ENCODE data around the gene TSKU. TPM values are rescaled to one million over a fixed set of nuclear protein-coding genes. Genes with fewer than 3 reads are reported as not detected.

The TSKU gene
- total and polyA plus RNA-seq, 5 donors from 2014 or later, result not detected

GRCh38 chr11:76769645-76770586 is 13.2 kb upstream of the TSKU start:
- Mint-ChIP-seq H3K4me1 (peaks cover 6 to 25% (median 14%) of the 10 kb centered on the region in 4 donors), H3K27me3 (peaks cover 8% of the 10 kb centered on the region), H3K4me3 (no peak overlapping the region), H3K27ac (no peak overlapping the region), H3K9me3 (peaks cover 0 to 5% (median 0%) of the 10 kb centered on the region in 7 donors), H3K36me3 (no peaks in the 10 kb centered on the region)
- Histone ChIP-seq H3K27ac (ENCODE audit: insufficient read depth, low read length, poor library complexity, severe bottlenecking) (no peak overlapping the region), H3K36me3 (ENCODE audit: control insufficient read depth, insufficient read depth, low read length) (no peaks in the 10 kb centered on the region), H3K4me3 (ENCODE audit: low read depth, low read length) (no peak overlapping the region), H3K4me1 (ENCODE audit: control insufficient read depth, insufficient read depth, low read length, poor library complexity, severe bottlenecking) (peaks cover 10% of the 10 kb centered on the region), H3K9me3 (ENCODE audit: control insufficient read depth in 2 of 2, low read length in 2 of 2) (no peaks in the 10 kb centered on the region), H3K27me3 (ENCODE audit: control insufficient read depth, insufficient read depth, low read length) (no peaks in the 10 kb centered on the region)
- ATAC-seq (ENCODE audit: low read depth in 2 of 2) (no peak), DNase-seq (no peak)

GRCh38 chr11:76770642-76771445 is 12.3 kb upstream of the TSKU start:
- Histone ChIP-seq H3K9me3 (ENCODE audit: control insufficient read depth in 2 of 2, low read length in 2 of 2) (peaks cover 0 to under 1% of the 10 kb centered on the region in 2 experiments), H3K36me3 (ENCODE audit: control insufficient read depth, insufficient read depth, low read length) (no peaks in the 10 kb centered on the region), H3K27me3 (ENCODE audit: control insufficient read depth, insufficient read depth, low read length) (no peaks in the 10 kb centered on the region), H3K27ac (ENCODE audit: insufficient read depth, low read length, poor library complexity, severe bottlenecking) (no peak overlapping the region), H3K4me3 (ENCODE audit: low read depth, low read length) (no peak overlapping the region), H3K4me1 (ENCODE audit: control insufficient read depth, insufficient read depth, low read length, poor library complexity, severe bottlenecking) (peaks cover 10% of the 10 kb centered on the region)
- Mint-ChIP-seq H3K36me3 (no peaks in the 10 kb centered on the region), H3K27ac (peak overlapping the region in 1 of 3 donors; percentile 65), H3K27me3 (peaks cover 8% of the 10 kb centered on the region), H3K4me3 (no peak overlapping the region), H3K4me1 (peaks cover 6 to 25% (median 14%) of the 10 kb centered on the region in 4 donors), H3K9me3 (peaks cover 0 to 8% (median 2%) of the 10 kb centered on the region in 7 donors)
- DNase-seq (no peak), ATAC-seq (ENCODE audit: low read depth in 2 of 2) (no peak)

DNA sequence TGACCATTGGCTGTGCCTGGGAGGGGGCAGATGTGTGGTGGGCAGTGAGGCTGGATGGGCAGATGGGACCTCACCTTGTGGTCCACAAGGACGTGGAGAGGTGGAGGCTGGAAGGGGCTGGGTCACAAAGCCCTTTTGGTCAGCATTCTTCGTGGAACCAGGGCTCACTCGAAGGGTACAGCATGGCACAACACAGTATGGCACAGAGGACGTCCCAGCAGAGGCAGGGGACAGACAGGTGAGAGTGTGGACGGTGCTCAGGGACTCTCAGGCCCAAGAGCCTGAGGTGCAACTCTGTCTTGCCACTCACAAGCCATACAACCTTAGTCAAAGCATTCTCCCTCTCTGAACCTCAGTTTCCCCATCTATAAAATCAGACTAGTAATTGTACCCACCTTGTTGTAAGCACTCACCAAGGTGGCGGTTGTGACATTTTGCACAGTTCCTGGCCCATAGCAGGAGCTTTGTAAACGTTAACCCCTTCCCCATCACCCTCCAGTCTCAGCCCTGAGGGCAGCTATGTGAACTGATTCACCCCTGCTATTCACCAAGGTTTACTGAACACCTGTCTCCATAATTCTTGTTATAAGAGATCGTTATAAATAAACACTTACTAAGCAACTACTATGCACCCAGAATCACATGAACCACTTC is 11.6 kb upstream of the TSKU start:
- Mint-ChIP-seq H3K36me3 (peaks cover under 1% of the 10 kb centered on the region), H3K4me1 (peaks cover 6 to 24% (median 14%) of the 10 kb centered on the region in 4 donors), H3K27me3 (peaks cover 11% of the 10 kb centered on the region), H3K9me3 (peaks cover 0 to 13% (median 3%) of the 10 kb centered on the region in 7 donors), H3K4me3 (no peak overlapping the region), H3K27ac (peak overlapping the region in 1 of 3 donors; percentile 65)
- Histone ChIP-seq H3K27me3 (ENCODE audit: control insufficient read depth, insufficient read depth, low read length) (peaks cover 1% of the 10 kb centered on the region), H3K4me3 (ENCODE audit: low read depth, low read length) (no peak overlapping the region), H3K4me1 (ENCODE audit: control insufficient read depth, insufficient read depth, low read length, poor library complexity, severe bottlenecking) (peaks cover 10% of the 10 kb centered on the region), H3K27ac (ENCODE audit: insufficient read depth, low read length, poor library complexity, severe bottlenecking) (no peak overlapping the region), H3K36me3 (ENCODE audit: control insufficient read depth, insufficient read depth, low read length) (no peaks in the 10 kb centered on the region), H3K9me3 (ENCODE audit: control insufficient read depth in 2 of 2, low read length in 2 of 2) (peaks cover 4 to 7% of the 10 kb centered on the region in 2 experiments)
- ATAC-seq (ENCODE audit: low read depth in 2 of 2), result no peak
- DNase-seq, result no peak

GRCh38 chr11:76772100-76772782 is 10.9 kb upstream of the TSKU start:
- Mint-ChIP-seq H3K27me3 (peaks cover 14% of the 10 kb centered on the region), H3K27ac (no peak overlapping the region), H3K4me3 (no peak overlapping the region), H3K36me3 (peaks cover 5% of the 10 kb centered on the region), H3K9me3 (peaks cover 4 to 20% (median 9%) of the 10 kb centered on the region in 7 donors), H3K4me1 (peaks cover 2 to 19% (median 12%) of the 10 kb centered on the region in 4 donors)
- Histone ChIP-seq H3K4me1 (ENCODE audit: control insufficient read depth, insufficient read depth, low read length, poor library complexity, severe bottlenecking) (peaks cover 10% of the 10 kb centered on the region), H3K36me3 (ENCODE audit: control insufficient read depth, insufficient read depth, low read length) (no peaks in the 10 kb centered on the region), H3K27ac (ENCODE audit: insufficient read depth, low read length, poor library complexity, severe bottlenecking) (no peak overlapping the region), H3K9me3 (ENCODE audit: control insufficient read depth in 2 of 2, low read length in 2 of 2) (peaks cover 11 to 13% of the 10 kb centered on the region in 2 experiments), H3K4me3 (ENCODE audit: low read depth, low read length) (no peak overlapping the region), H3K27me3 (ENCODE audit: control insufficient read depth, insufficient read depth, low read length) (peaks cover 4% of the 10 kb centered on the region)
- ATAC-seq (ENCODE audit: low read depth in 2 of 2), result no peak
- no peak for DNase-seq

DNA sequence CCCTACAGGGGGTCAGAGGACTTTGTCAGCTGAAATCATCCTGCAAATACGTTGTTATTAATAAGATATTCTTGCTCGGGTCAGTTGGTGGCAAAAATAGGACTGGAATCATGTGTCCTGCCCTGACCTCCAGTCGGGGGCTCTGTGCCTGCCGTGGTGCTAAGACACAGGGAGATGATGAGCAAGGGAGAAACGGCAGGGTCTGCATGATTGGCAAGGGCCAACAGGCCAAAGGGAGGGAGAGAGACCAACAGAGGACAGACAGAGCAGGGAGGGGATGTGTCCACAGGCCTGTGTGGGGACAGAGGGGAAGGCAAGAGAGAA is 10.4 kb upstream of the TSKU start:
- Histone ChIP-seq H3K4me3 (ENCODE audit: low read depth, low read length) (no peak overlapping the region), H3K36me3 (ENCODE audit: control insufficient read depth, insufficient read depth, low read length) (no peaks in the 10 kb centered on the region), H3K27ac (ENCODE audit: insufficient read depth, low read length, poor library complexity, severe bottlenecking) (no peak overlapping the region), H3K4me1 (ENCODE audit: control insufficient read depth, insufficient read depth, low read length, poor library complexity, severe bottlenecking) (peaks cover 10% of the 10 kb centered on the region), H3K27me3 (ENCODE audit: control insufficient read depth, insufficient read depth, low read length) (peaks cover 4% of the 10 kb centered on the region), H3K9me3 (ENCODE audit: control insufficient read depth in 2 of 2, low read length in 2 of 2) (peaks cover 14 to 16% of the 10 kb centered on the region in 2 experiments)
- peaks cover 0 to 14% (median 10%) of the 10 kb centered on the region in 4 donors for H3K4me1 Mint-ChIP-seq
- H3K27ac Mint-ChIP-seq, result no peak overlapping the region
- DNase-seq, result no peak
- H3K36me3 Mint-ChIP-seq, result peaks cover 5% of the 10 kb centered on the region
- peaks cover 4 to 25% (median 10%) of the 10 kb centered on the region in 7 donors for H3K9me3 Mint-ChIP-seq
- peaks cover 18% of the 10 kb centered on the region for H3K27me3 Mint-ChIP-seq
- no peak for ATAC-seq (ENCODE audit: low read depth in 2 of 2)
- no peak overlapping the region for H3K4me3 Mint-ChIP-seq

DNA sequence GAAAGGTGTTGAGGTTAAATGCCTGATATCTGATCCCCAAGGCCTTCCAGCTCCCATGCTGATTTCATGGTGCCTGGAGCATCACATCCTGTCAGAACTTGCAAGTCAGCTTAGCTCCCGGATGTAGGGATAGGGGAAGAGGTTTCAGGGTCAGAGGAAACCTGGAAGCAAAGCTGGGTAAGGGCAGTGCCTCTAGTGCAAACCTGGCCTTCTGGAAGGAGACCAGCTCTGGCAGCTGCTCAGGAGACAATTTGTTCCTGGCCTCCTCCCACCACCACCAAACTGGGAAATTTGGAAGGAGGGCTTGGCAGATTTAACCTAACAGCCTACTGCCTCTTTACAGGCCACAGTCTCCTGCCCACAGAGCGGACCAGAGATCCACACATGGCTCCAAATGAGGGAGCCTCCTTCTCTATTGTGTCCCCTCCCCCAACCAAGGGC is 9.2 kb upstream of the TSKU start:
- Histone ChIP-seq H3K27me3 (ENCODE audit: control insufficient read depth, insufficient read depth, low read length) (peaks cover 10% of the 10 kb centered on the region), H3K4me1 (ENCODE audit: control insufficient read depth, insufficient read depth, low read length, poor library complexity, severe bottlenecking) (no peaks in the 10 kb centered on the region), H3K36me3 (ENCODE audit: control insufficient read depth, insufficient read depth, low read length) (no peaks in the 10 kb centered on the region), H3K4me3 (ENCODE audit: low read depth, low read length) (no peak overlapping the region), H3K9me3 (ENCODE audit: control insufficient read depth in 2 of 2, low read length in 2 of 2) (peaks cover 14 to 19% of the 10 kb centered on the region in 2 experiments), H3K27ac (ENCODE audit: insufficient read depth, low read length, poor library complexity, severe bottlenecking) (no peak overlapping the region)
- Mint-ChIP-seq H3K4me1 (peaks cover 0 to 8% (median 1%) of the 10 kb centered on the region in 4 donors), H3K36me3 (peaks cover 9% of the 10 kb centered on the region), H3K9me3 (peaks cover 4 to 35% (median 10%) of the 10 kb centered on the region in 7 donors), H3K27me3 (peaks cover 26% of the 10 kb centered on the region), H3K27ac (no peak overlapping the region), H3K4me3 (no peak overlapping the region)
- DNase-seq (no peak), ATAC-seq (ENCODE audit: low read depth in 2 of 2) (no peak)

DNA sequence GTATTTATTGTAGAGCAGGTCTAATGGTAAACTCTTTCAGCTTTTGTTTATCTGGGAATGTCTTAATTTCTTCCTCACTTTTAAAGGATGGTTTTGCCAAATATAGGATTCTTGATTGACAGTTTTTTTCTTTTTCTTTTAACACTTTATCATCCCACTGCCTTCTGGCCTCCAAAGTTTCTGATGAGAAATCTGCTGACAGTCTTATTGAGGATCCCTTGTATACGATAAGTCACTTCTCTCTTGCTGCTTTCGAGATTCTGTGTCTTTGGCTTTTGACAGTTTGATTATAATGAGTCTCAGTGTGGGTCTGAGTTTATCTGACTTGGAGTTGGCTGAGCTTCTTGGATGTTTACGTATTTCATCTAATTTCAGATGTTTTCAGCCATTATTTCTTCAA is 6.7 kb upstream of the TSKU start:
- no peak overlapping the region for H3K4me3 ChIP-seq (ENCODE audit: low read depth, low read length)
- H3K9me3 ChIP-seq (ENCODE audit: control insufficient read depth in 2 of 2, low read length in 2 of 2), result peaks cover 14 to 19% of the 10 kb centered on the region in 2 experiments
- H3K27ac Mint-ChIP-seq, result no peak overlapping the region
- H3K9me3 Mint-ChIP-seq, result peaks cover 4 to 35% (median 10%) of the 10 kb centered on the region in 7 donors
- H3K4me1 ChIP-seq (ENCODE audit: control insufficient read depth, insufficient read depth, low read length, poor library complexity, severe bottlenecking), result no peaks in the 10 kb centered on the region
- no peak overlapping the region for H3K27ac ChIP-seq (ENCODE audit: insufficient read depth, low read length, poor library complexity, severe bottlenecking)
- no peak for DNase-seq
- H3K27me3 Mint-ChIP-seq, result peaks cover 52% of the 10 kb centered on the region
- H3K36me3 ChIP-seq (ENCODE audit: control insufficient read depth, insufficient read depth, low read length), result no peaks in the 10 kb centered on the region
- peaks cover 17% of the 10 kb centered on the region for H3K27me3 ChIP-seq (ENCODE audit: control insufficient read depth, insufficient read depth, low read length)
- H3K36me3 Mint-ChIP-seq, result peaks cover 9% of the 10 kb centered on the region
- ATAC-seq (ENCODE audit: low read depth in 2 of 2), result no peak
- no peak overlapping the region for H3K4me3 Mint-ChIP-seq
- peaks cover 0 to 6% (median 0%) of the 10 kb centered on the region in 4 donors for H3K4me1 Mint-ChIP-seq

All from CD4-positive, CD25-positive, alpha-beta regulatory T cell (primary cell).